ENCODE results near the gene PTPRE. TPM values are rescaled to one million over a fixed set of nuclear protein-coding genes. Genes with fewer than 3 reads are reported as not detected.

PTPRE gene
- 9.9 and 19.6 TPM in 2 replicates for total RNA-seq

- DNase-seq (ENCODE audit: low read depth) = no peak
Observed at GRCh38 chr10:127906548-127907377, at the start of gene PTPRE. TSS of gene PTPRE (plus strand) at chr10:127907103. CDS start at chr10:128040882, 133,779 bp downstream.

GRCh38 chr10:127860592-127860991 lies 46.3 kb upstream of the PTPRE start:
- no peak for DNase-seq (ENCODE audit: low read depth)

GRCh38 chr10:127863231-127863825 lies 43.6 kb upstream of the PTPRE start:
- no peak for DNase-seq (ENCODE audit: low read depth)

- no peak for DNase-seq (ENCODE audit: low read depth)
Observed at GRCh38 chr10:127866276-127867013, 40.5 kb upstream of the PTPRE start.

- no peak for DNase-seq (ENCODE audit: low read depth)
Observed at GRCh38 chr10:127867805-127868204, 39.1 kb upstream of the PTPRE start.

- DNase-seq (ENCODE audit: low read depth) = no peak
Observed at GRCh38 chr10:127869329-127869728, 37.6 kb upstream of the PTPRE start.

DNA sequence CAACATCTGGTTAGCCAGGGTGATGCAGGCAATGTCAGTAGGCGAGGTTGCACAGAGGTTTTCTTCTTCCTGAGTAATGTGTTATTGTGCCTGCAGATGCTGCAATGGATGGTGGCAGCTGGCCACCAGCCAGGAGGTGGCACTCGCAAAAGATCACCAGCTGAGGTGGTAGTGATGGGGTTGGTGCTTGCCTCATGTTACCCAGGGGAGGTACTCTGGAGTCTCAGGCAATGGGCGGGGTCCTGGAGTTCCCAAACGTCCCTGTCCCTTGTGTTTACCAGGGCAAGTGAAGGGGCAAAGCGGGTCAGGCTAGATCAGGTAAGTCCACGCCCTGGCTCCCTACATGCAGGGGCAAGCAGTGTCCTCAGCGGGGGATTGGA lies 35.3 kb upstream of the PTPRE start:
- no peak for DNase-seq (ENCODE audit: low read depth)

DNA sequence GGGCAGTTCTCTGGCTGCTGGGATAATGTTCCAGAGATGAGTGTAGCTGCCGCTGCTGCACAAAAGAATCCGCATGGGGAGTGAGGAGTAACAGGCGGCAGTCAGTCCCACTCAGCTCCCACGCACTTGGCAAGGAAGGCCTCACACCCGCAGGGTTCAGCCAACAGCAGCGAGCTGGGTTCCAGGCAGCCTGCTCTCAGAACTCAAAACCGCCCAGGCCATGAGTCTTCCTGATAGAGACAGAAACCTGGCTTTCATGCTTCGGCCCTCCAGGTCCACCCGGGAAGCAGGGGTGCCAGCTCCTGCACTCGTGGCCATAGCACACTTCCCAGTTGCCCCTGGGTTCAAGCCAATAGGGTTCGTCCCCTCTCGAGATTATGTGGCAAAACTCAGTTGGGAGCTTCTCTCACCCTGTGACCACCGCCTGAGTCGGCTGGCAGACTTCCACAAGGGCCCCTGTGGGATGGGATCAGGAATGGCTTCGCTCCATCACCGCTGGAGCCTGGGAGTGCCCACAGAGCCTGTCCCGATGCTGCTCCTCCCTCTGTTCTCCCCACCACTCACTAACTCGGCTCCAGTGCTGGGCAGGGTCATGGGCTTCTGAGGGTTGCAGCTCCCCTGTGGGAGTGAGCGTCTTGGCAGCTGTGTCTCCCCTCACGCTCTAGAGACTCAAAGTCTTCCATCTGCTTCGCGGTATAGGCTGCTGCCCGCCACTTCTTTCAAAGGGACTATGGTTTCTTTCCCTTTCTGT lies 34.7 kb upstream of the PTPRE start:
- no peak for DNase-seq (ENCODE audit: low read depth)

DNA sequence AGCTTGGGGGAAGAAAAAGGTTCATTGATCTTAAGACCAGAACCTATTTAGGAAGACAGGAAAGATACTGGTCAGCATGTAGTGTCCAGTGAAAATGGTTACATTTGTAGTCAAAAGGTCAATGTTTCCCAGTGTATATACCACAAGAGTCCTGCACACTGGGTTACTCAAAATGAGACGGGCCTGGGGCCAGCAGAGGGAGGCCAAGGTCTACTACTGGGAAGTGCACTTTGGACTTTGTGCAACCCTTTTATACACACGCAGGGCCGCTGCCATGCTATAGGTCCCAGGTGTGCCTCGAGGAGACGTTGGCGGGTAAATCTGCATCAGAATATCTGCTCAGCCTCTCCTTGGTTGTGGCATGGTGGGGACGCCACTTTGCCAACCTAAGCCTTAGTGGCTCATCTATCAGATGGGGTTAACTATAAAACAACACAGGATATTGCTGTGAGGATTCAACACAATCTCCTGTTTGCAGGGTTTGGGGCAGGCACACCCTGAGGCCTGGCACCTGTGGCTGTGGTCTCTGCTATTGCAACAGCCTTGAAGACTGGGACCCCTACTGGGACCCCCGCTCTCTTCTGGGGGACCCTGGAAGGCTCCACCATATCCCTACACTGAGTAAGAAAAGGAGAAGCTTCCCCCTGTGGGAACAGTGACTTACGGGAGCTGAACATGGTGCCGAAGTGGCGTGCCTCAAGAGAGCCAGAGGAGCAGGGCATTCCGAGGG lies 33.9 kb upstream of the PTPRE start:
- no peak for DNase-seq (ENCODE audit: low read depth)

DNA sequence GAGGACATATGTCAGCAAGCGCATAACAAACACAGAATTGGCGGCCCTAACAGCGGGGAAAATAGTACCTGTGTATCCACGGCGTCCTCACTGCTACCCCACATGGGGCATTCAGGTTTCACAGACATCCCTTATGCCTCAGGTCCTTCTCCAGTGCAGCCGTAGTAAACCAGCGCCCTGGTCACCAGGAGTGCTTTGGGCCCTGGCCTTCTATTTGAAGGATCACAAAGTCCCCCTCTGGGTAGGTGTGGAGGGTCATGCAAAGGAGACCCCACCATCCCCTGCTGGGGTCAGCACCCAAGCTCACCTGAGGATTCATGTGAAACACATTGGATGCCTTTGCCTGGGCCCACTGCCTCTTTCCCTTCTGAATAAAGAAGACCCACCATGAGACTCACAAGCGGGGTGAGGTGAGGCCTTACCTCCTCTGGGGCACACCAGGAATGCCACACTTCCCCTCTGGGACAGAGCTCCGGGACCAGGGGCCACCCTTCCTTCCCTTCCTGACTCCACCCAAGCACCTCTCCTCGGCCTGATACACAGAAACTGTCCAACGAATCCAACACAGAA lies 32.9 kb upstream of the PTPRE start:
- DNase-seq (ENCODE audit: low read depth) = no peak

- DNase-seq (ENCODE audit: low read depth) = no peak
Observed at GRCh38 chr10:127874671-127875448, 32.0 kb upstream of the PTPRE start.

DNA sequence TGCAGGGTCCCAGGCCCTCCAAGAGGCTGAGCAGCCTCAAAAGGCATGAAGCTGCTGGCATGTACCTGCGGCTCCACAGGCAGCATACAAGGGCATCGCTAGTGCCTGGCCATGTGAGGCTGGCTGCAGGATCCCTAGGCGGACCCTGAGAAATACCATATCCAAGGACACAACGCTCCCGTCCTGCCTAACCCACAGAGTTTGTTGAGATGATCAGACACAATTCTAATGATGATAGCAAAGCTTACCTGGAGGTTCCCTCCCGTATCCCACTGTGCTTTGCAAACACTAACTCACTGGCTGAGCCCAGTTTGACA lies 31.5 kb upstream of the PTPRE start:
- DNase-seq (ENCODE audit: low read depth) = no peak

DNA sequence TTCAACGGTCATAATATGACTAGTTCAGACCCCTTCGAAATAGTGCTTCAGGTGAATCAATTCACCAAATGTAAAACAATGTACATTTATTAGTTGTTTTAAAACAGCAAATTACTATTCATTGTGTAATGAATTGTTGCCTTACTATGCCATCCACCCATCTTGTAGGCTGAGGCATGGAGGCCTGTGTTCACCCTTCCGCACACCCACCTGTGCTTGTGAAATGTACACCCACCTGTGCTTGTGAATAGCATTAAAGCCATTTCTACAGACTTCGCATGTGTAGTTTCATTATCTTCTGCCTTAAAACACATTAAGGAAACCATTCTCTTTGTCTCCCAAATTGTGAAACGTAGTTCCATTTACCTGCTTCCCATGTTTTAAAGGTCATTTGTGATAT lies 31.0 kb upstream of the PTPRE start:
- no peak for DNase-seq (ENCODE audit: low read depth)

GRCh38 chr10:127877116-127877515 lies 29.8 kb upstream of the PTPRE start:
- no peak for DNase-seq (ENCODE audit: low read depth)

DNA sequence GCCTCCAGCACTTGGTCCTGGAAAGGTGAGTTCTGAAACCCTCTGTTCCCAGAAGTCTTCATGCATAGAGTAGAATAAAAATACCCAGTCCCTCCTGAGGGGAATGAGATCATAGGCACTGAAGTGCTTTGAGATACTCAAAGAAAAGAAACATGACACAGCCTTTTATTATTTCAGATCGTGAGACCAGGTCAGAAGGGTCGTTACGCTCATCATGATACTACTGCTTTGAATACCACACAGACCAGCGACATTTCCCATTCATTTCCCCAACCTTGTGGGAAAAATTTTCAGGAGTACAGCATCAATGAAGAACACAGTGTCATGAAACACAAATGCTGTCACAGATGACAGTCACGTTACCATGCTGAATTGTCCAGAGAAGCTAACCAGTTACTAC lies 29.2 kb upstream of the PTPRE start:
- no peak for DNase-seq (ENCODE audit: low read depth)

- DNase-seq (ENCODE audit: low read depth) = peak; percentile 75
Observed at GRCh38 chr10:127878475-127879055, 28.3 kb upstream of the PTPRE start.

- no peak for DNase-seq (ENCODE audit: low read depth)
Observed at GRCh38 chr10:127880557-127880956, 26.3 kb upstream of the PTPRE start.

- DNase-seq (ENCODE audit: low read depth) = no peak
Observed at GRCh38 chr10:127881262-127881661, 25.6 kb upstream of the PTPRE start.

DNA sequence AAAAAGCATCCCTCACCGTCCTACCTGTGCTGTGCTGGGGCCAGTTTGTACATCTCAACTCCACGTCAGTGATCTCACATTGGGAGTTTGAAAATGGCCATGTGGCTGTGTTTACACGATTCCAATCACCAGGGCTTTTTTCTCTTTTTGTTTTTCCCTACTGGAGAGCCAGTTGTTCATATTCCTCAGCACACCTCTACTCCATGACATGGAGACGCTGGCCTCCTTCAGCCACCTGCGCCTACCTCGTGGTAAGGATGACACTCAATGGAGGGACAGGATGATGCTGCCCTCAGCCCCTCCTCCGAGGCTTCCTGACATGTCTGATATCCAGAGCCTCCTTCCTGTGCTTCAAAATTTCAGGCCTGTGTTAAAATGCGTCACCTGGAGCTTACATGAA lies 24.5 kb upstream of the PTPRE start:
- DNase-seq (ENCODE audit: low read depth) = no peak

Measured in renal cortical epithelial cell (primary cell).